ENCODE measurements around the gene SBNO2. TPM values are rescaled to one million over a fixed set of nuclear protein-coding genes. Genes with fewer than 3 reads are reported as not detected.

SBNO2 gene
- total RNA-seq, 1 donor from 2014 or later = 91.6 TPM

DNA sequence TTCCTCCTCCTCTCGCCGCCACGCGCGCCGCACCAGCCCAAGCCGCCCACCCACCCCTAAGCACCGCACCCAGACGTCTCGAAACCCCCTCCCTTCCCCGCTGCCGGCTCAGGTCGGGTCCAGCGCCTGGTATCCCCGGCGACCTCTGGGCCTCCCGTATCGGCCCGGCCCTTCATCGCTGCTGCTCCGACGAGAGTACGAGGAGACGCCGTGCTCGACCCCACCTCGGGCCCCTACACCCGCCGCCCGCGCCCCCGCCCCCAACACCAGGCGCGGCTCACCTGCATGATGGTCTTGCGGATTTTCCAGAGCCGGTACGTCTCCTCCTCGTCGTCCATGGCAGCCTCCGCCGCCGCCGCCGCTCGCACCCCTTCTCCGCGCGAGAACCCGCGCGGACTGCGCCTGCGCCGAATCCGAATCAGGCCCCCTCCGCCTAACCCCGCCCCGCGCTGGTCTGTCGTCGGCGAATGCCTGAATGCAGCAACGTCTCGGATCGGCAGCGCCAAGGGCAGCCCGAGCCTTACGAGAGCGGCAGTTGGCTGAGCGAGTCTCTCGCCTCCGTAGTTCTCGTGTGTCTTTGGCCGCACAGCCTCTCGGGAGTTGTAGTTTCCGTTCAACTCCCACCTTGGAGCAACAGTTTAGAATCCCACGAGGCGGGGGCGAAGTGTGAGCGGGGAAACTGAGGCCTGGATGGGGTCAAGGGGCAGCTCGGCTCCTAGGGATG lies 78.9 kb downstream of the SBNO2 start, which contains the start of gene POLR2E:
POLR2E (minus strand) TSS at position 398 of the 724 bp plus-strand sequence; CDS start at position 338, 60 bp downstream.
- TF ChIP-seq, protein P1, sequence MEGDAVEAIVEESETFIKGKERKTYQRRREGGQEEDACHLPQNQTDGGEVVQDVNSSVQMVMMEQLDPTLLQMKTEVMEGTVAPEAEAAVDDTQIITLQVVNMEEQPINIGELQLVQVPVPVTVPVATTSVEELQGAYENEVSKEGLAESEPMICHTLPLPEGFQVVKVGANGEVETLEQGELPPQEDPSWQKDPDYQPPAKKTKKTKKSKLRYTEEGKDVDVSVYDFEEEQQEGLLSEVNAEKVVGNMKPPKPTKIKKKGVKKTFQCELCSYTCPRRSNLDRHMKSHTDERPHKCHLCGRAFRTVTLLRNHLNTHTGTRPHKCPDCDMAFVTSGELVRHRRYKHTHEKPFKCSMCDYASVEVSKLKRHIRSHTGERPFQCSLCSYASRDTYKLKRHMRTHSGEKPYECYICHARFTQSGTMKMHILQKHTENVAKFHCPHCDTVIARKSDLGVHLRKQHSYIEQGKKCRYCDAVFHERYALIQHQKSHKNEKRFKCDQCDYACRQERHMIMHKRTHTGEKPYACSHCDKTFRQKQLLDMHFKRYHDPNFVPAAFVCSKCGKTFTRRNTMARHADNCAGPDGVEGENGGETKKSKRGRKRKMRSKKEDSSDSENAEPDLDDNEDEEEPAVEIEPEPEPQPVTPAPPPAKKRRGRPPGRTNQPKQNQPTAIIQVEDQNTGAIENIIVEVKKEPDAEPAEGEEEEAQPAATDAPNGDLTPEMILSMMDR (IDR thresholded peaks at IDR 0.05) = no peak
- ATAC-seq (peak; percentile 85 to 94), DNase-seq (peak; percentile 99)
- Histone ChIP-seq H3K27me3 (ENCODE audit: low read depth) (no peaks in the 10 kb centered on the region), H3K36me3 (peaks cover 38% of the 10 kb centered on the region), H3K4me1 (peaks cover 46% of the 10 kb centered on the region), H3K4me3 (peak within 1 kb of the TSS; percentile 74), H3K27ac (peak within 1 kb of the TSS; percentile 79), H3K9me3 (no peaks in the 10 kb centered on the region)
- intact Hi-C loops (cut with DNase I) = no loop called here

GRCh38 chr19:1094655-1094977 lies 79.5 kb downstream of the SBNO2 start:
- Histone ChIP-seq H3K4me1 (peaks cover 44% of the 10 kb centered on the region), H3K9me3 (no peaks in the 10 kb centered on the region), H3K4me3 (peak overlapping the region; percentile 74), H3K27me3 (ENCODE audit: low read depth) (no peaks in the 10 kb centered on the region), H3K36me3 (peaks cover 43% of the 10 kb centered on the region), H3K27ac (peak overlapping the region; percentile 79)
- DNase-seq = no peak
- TF ChIP-seq, protein P1 (IDR thresholded peaks at IDR 0.05) = no peak
- intact Hi-C loops (cut with DNase I) = no loop called here
- ATAC-seq = no peak

DNA sequence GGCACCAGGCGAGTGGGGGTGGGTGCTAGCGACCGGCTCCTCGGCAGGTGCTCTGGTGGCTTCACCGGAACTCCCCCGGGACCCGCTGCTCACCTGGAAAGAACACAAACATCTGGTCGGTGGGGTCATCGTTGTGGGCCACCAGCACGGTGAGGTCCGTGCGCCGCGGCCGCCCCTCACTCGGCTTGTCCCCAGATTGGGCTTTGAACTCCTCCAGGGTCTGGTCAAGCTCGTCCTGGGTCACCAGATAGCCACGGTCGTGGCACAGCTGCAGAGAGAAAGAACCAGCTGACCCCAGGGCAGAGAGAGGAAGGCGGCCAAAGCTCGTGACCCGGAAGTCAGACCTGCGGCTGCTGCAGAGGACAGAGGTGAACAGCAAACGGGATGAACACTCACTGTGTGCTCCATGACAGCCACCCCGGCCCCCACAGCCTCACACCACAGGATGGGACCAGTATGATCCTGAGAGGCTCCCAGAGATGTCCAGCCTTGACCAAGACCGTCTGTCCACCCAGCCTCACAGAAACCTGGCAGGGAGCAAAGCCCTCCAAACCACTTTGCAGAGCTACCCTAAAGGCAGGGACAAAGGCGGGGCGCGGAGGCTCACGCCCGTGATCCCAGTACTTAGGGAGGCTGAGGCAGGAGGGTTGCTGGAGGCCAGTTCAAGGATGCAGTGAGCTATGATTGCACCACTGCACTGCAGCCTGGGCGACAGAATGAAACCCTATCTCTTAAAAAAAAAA lies 80.1 kb downstream of the SBNO2 start:
- intact Hi-C loops (cut with DNase I) = no loop called here
- H3K27ac ChIP-seq = peak overlapping the region; percentile 79

GRCh38 chr19:1093330-1093729 lies 80.7 kb downstream of the SBNO2 start:
- Histone ChIP-seq H3K9me3 (no peaks in the 10 kb centered on the region), H3K27ac (no peak overlapping the region), H3K27me3 (ENCODE audit: low read depth) (no peaks in the 10 kb centered on the region), H3K4me1 (peaks cover 44% of the 10 kb centered on the region), H3K36me3 (peaks cover 56% of the 10 kb centered on the region), H3K4me3 (no peak overlapping the region)
- DNase-seq (no peak), ATAC-seq (no peak)
- TF ChIP-seq, protein P1 (IDR thresholded peaks at IDR 0.05) = no peak
- intact Hi-C loops (cut with DNase I) = no loop called here

More for the DNA sequence above, 80.1 kb downstream of the SBNO2 start:
- TF ChIP-seq, protein P1 (IDR thresholded peaks at IDR 0.05) = no peak
- ATAC-seq = no peak
- Histone ChIP-seq H3K4me1 (peaks cover 44% of the 10 kb centered on the region), H3K27me3 (ENCODE audit: low read depth) (no peaks in the 10 kb centered on the region), H3K4me3 (peak overlapping the region; percentile 74), H3K36me3 (peaks cover 49% of the 10 kb centered on the region), H3K9me3 (no peaks in the 10 kb centered on the region)
- no peak for DNase-seq

DNA sequence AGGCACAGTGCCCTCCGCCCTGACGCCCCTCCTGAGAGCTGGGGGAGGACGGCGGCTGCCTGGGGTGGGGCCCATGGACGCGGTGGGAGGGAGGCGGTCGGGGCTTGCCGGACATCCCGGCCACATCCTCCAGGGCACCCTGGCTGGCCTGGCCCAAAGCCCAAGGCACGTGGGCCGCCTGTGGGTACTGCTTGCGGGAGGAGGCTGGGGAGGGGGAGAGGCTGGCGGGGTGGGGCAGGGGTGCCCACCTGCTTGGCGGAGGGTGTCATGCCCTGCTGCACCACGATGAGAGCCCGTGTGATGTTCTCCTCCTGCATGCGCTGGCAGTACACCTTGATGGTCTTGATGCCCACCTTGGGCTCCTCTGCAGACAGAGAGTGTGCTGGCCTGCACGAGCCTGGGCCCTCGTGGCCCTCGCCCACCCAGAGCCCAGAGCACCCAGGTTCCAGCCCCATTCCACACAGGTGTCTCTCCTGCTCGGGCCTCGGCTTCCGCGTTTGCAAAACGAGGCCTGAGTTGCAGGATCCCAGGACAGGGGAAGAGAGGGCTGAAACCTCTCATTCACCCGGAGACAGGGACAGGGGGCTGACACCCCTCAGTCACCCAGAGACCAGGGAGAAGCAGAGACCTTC lies 82.4 kb downstream of the SBNO2 start:
- intact Hi-C loops (cut with DNase I) = no loop called here
- DNase-seq (no peak), ATAC-seq (no peak)
- TF ChIP-seq, protein P1 (IDR thresholded peaks at IDR 0.05) = no peak
- H3K9me3 ChIP-seq = no peaks in the 10 kb centered on the region
- H3K4me1 ChIP-seq = peaks cover 46% of the 10 kb centered on the region
- H3K27me3 ChIP-seq (ENCODE audit: low read depth) = no peaks in the 10 kb centered on the region
- H3K36me3 ChIP-seq = peaks cover 68% of the 10 kb centered on the region
- no peak overlapping the region for H3K4me3 ChIP-seq
- no peak overlapping the region for H3K27ac ChIP-seq
